ENCODE data around the gene NDRG2. TPM values are rescaled to one million over a fixed set of nuclear protein-coding genes. Genes with fewer than 3 reads are reported as not detected.

NDRG2 gene
- total RNA-seq, 4 donors from 2014 or later, result 111 to 563 (median 200) TPM

Small RNA genes lying within 50 kb of the gene (microRNA-seq; reads per million reads assigned to microRNA genes)
- not detected for gene MIR6717 (ENCODE audit: borderline microRNAs expressed, borderline replicate concordance)

Other genes with a start within 250 kb of the NDRG2 start
- gene RNASE6, start 243.8 kb downstream of the NDRG2 start, total RNA-seq, result 1 to 10 TPM in 3 of 4 donors, under 1 TPM in 1; 0.77 to 4.2 (median 3.7) TPM
- 100 to 1,000 TPM; 107 to 299 (median 167) TPM for gene RNASE1, start 222.2 kb downstream of the NDRG2 start, total RNA-seq
- not detected for gene RNASE3, start 133.7 kb downstream of the NDRG2 start, total RNA-seq
- gene RNASE2, start 69.6 kb downstream of the NDRG2 start, total RNA-seq, result 1 to 10 TPM in 2 of 4 donors, under 1 TPM in 1, not detected in 1; 0.51 to 1.8 (median 1.0) TPM
- 10 to 100 TPM; 46.6 to 73.5 (median 65.9) TPM for gene METTL17, start 35.1 kb downstream of the NDRG2 start, total RNA-seq
- under 1 TPM in 2 of 4 donors, not detected in 2; 0.52 to 0.97 TPM for gene SLC39A2, start 25.8 kb downstream of the NDRG2 start, total RNA-seq
- under 1 TPM in 1 of 4 donors, not detected in 3; 0.67 TPM for gene TPPP2, start 5.2 kb upstream of the NDRG2 start, total RNA-seq
- not detected for gene RNASE13, start 9.7 kb upstream of the NDRG2 start, total RNA-seq
- not detected for gene RNASE7, start 17.3 kb upstream of the NDRG2 start, total RNA-seq
- not detected for gene RNASE8, start 32.8 kb upstream of the NDRG2 start, total RNA-seq
- gene ARHGEF40, start 45.2 kb upstream of the NDRG2 start, total RNA-seq, result 100 to 1,000 TPM in 2 of 4 donors, 10 to 100 TPM in 2; 25.3 to 103 (median 66.9) TPM
- gene ZNF219, start 73.6 kb upstream of the NDRG2 start, total RNA-seq, result 10 to 100 TPM in 3 of 4 donors, 1 to 10 TPM in 1; 7.4 to 56.8 (median 15.9) TPM
- gene TMEM253, start 76.0 kb upstream of the NDRG2 start, total RNA-seq, result under 1 TPM in 1 of 4 donors, not detected in 3; 0.85 TPM
- gene OR5AU1, start 131.0 kb upstream of the NDRG2 start, total RNA-seq, result not detected
- 100 to 1,000 TPM; 378 to 599 (median 531) TPM for gene HNRNPC, start 244.4 kb upstream of the NDRG2 start, total RNA-seq